ENCODE results near the gene ESPN. TPM values are rescaled to one million over a fixed set of nuclear protein-coding genes. Genes with fewer than 3 reads are reported as not detected.

The ESPN gene
- total RNA-seq, 1 experiment from 2014 or later = 2.2 TPM

DNA sequence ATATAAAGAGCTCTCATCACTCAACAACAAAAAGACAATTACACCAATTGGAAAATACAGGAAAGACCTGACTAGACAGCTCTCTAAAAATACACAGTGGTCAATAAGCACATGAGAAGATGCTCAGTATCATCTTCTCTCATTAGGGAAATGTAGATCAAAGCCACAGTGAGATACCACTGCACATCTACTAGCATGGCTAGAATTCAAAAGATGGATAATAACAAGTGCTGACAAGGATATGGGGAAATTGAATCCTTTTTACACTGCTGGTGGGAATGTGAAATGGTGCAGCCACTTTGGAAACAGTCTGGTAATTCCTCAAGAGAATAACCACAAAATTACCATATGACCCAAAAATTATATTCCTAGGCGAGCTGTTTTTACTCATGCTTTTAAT is 40.4 kb upstream of the ESPN start:
- CTCF ChIA-PET = no interaction called here
- no peaks in the 10 kb centered on the region for H3K9me3 Mint-ChIP-seq (ENCODE audit: low read depth, unreplicated experiment)
- intact Hi-C loops (cut with micrococcal nuclease; ENCODE audit: unreplicated experiment) = no loop called here
- no peak overlapping the region for H3K27ac Mint-ChIP-seq (ENCODE audit: unreplicated experiment)
- TF ChIP-seq, protein P1, sequence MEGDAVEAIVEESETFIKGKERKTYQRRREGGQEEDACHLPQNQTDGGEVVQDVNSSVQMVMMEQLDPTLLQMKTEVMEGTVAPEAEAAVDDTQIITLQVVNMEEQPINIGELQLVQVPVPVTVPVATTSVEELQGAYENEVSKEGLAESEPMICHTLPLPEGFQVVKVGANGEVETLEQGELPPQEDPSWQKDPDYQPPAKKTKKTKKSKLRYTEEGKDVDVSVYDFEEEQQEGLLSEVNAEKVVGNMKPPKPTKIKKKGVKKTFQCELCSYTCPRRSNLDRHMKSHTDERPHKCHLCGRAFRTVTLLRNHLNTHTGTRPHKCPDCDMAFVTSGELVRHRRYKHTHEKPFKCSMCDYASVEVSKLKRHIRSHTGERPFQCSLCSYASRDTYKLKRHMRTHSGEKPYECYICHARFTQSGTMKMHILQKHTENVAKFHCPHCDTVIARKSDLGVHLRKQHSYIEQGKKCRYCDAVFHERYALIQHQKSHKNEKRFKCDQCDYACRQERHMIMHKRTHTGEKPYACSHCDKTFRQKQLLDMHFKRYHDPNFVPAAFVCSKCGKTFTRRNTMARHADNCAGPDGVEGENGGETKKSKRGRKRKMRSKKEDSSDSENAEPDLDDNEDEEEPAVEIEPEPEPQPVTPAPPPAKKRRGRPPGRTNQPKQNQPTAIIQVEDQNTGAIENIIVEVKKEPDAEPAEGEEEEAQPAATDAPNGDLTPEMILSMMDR (IDR thresholded peaks at IDR 0.05; ENCODE audit: unreplicated experiment) = no peak
- H3K27me3 Mint-ChIP-seq (ENCODE audit: unreplicated experiment) = no peaks in the 10 kb centered on the region
- no peak for DNase-seq
- no peak overlapping the region for H3K4me3 Mint-ChIP-seq (ENCODE audit: low read depth, unreplicated experiment)
- peaks cover 5% of the 10 kb centered on the region for H3K36me3 Mint-ChIP-seq (ENCODE audit: insufficient read depth, unreplicated experiment)
- H3K4me1 Mint-ChIP-seq (ENCODE audit: low read depth, unreplicated experiment) = peaks cover 19% of the 10 kb centered on the region
- BruUV-seq (replicated peaks) = no TSS peak

DNA sequence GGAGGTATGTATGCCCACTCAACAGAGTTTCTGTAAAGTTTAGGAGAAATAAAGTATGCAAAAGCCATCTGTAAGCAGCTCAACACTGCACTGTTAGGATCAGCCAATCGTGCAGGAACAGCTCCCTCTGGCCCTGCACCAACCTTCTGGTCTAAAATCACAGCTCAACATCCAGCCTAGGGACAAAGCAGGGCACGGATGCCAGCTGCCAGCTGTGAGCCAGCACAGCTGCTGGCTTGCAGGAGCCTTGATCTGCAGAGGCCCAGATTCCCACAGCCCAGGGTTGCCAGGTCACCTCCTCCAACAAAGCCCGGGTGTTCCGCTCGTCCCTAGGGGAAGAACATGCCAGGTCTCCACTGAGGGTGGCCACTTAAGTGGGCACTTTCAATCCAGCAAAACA is 39.6 kb upstream of the ESPN start:
- Mint-ChIP-seq H3K4me1 (ENCODE audit: low read depth, unreplicated experiment) (peaks cover 19% of the 10 kb centered on the region), H3K36me3 (ENCODE audit: insufficient read depth, unreplicated experiment) (peaks cover 5% of the 10 kb centered on the region), H3K4me3 (ENCODE audit: low read depth, unreplicated experiment) (no peak overlapping the region), H3K27ac (ENCODE audit: unreplicated experiment) (no peak overlapping the region), H3K9me3 (ENCODE audit: low read depth, unreplicated experiment) (no peaks in the 10 kb centered on the region), H3K27me3 (ENCODE audit: unreplicated experiment) (no peaks in the 10 kb centered on the region)
- no TSS peak for BruUV-seq (replicated peaks)
- CTCF ChIA-PET = no interaction called here
- TF ChIP-seq, protein P1 (IDR thresholded peaks at IDR 0.05; ENCODE audit: unreplicated experiment) = no peak
- intact Hi-C loops (cut with micrococcal nuclease; ENCODE audit: unreplicated experiment) = no loop called here
- no peak for DNase-seq

DNA sequence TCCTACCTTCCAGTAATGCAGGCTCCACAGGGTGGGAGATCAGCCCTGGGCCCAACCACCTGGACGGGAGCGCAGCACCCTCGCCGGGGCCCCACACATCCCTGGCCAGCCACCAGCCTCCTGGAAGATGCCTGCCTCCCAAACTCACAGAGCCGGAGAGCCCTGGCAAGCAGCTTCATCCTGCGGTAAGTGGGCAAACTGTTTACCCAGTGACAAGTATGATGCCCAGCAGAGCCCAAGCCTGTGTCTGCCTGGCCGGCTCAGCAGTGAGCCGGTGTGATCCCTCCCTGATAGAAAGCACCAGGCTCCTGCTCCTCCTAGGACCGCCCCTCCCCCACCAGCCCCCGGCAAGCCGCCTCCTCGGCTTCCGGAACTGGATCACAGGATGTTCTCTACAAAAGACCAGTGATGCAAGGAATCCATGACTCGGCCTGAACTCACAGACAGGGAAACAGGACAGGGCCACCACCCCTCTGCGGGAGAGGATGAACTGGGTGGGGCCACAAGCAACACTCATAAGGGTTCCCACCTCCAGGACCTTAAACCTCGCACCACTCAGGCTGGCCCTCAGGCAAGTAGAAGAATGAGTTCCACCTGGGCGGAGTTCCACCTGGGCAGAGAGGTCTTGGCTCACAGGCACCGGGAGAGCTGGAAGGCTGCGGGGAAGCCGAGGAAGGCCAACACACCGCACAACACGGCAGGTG is 38.9 kb upstream of the ESPN start:
- Mint-ChIP-seq H3K27ac (ENCODE audit: unreplicated experiment) (peak overlapping the region; percentile 63), H3K27me3 (ENCODE audit: unreplicated experiment) (no peaks in the 10 kb centered on the region), H3K36me3 (ENCODE audit: insufficient read depth, unreplicated experiment) (peaks cover 5% of the 10 kb centered on the region), H3K4me3 (ENCODE audit: low read depth, unreplicated experiment) (peak overlapping the region; percentile 47), H3K4me1 (ENCODE audit: low read depth, unreplicated experiment) (peaks cover 19% of the 10 kb centered on the region), H3K9me3 (ENCODE audit: low read depth, unreplicated experiment) (no peaks in the 10 kb centered on the region)
- intact Hi-C loops (cut with micrococcal nuclease; ENCODE audit: unreplicated experiment) = no loop called here
- CTCF ChIA-PET = no interaction called here
- TF ChIP-seq, protein P1 (IDR thresholded peaks at IDR 0.05; ENCODE audit: unreplicated experiment) = no peak
- BruUV-seq (replicated peaks) = no TSS peak
- DNase-seq = peak; percentile 55

DNA sequence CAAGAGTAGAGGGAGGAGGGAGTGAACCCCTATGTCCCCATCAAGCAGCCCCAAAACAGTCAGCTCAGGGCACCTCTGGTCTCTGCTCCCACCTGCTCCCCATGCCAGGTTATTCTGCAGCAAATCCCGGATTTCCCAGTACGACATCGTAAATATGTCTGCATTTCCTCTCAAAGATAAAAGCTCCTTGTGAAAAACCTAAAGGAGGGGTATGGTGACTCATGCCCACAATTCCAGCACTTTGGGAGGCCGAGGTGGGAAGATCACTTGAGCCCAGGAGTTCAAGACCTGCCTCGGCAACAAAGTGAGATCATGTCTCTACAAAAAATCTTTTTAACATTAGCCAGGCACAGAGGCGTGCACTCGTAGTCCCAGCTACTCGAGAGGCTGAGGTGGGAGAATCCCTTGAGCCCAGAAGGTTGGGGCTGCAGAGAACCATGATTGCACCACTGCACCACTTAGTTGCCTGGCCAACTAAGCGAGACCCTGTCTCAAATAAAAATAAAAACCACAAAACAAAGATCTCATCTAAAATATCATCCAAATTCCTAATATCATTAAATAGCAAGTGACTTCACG is 38.1 kb upstream of the ESPN start:
- Mint-ChIP-seq H3K27ac (ENCODE audit: unreplicated experiment) (no peak overlapping the region), H3K27me3 (ENCODE audit: unreplicated experiment) (no peaks in the 10 kb centered on the region), H3K4me1 (ENCODE audit: low read depth, unreplicated experiment) (peaks cover 19% of the 10 kb centered on the region), H3K4me3 (ENCODE audit: low read depth, unreplicated experiment) (peak overlapping the region; percentile 47), H3K9me3 (ENCODE audit: low read depth, unreplicated experiment) (no peaks in the 10 kb centered on the region), H3K36me3 (ENCODE audit: insufficient read depth, unreplicated experiment) (peaks cover 5% of the 10 kb centered on the region)
- TF ChIP-seq, protein P1 (IDR thresholded peaks at IDR 0.05; ENCODE audit: unreplicated experiment) = no peak
- DNase-seq = no peak
- BruUV-seq (replicated peaks) = no TSS peak
- intact Hi-C loops (cut with micrococcal nuclease; ENCODE audit: unreplicated experiment) = no loop called here
- CTCF ChIA-PET = no interaction called here

Data from Calu3 (cell line).